Esophagus muscularis mucosa (tissue), 4 donors: Measurements from ENCODE around the gene CCM2.

Source experiments
- CTCF ChIP-seq, 3 experiments: fragments of 200-600 bp in 2 of 3; fragments of 450-650 bp in 1 of 3; sonication (generic) in 2 of 3; IDR thresholded peaks; one replicate each; pipeline ENCODE4 v1.5.1; 2017 to 2019; ENCODE audit warnings: antibody characterized with exemption in 3 of 3, mild to moderate bottlenecking in 2 of 3, moderate library complexity in 1 of 3
- EP300 ChIP-seq: sonication (generic); formaldehyde crosslinking; IDR thresholded peaks from one replicate; pipeline ENCODE4 v1.6.1; 2017; ENCODE audit warnings: antibody characterized with exemption
- POLR2A ChIP-seq: fragments of 450-650 bp; IDR thresholded peaks from one replicate; pipeline ENCODE4 v1.6.1; 2017; ENCODE audit warnings: antibody characterized with exemption, moderate library complexity, mild to moderate bottlenecking, low read depth
- POLR2AphosphoS5 ChIP-seq, 2 donors: sonication (generic); formaldehyde crosslinking; IDR thresholded peaks; one replicate each; pipeline ENCODE4 v1.6.1; 2017; ENCODE audit warnings: antibody characterized with exemption in 2 of 2

GRCh38 chr7:44959433-44959951 lies 40.5 kb upstream of the CCM2 start:
- TF ChIP-seq CTCF (IDR thresholded peaks at IDR 0.05) (no peak), POLR2A (no peak), EP300 (no peak), POLR2AphosphoS5 (IDR thresholded peaks at IDR 0.05) (no peak)
